DOHH2 (cell line): Measurements from ENCODE around the gene HLCS.

Experiments
- H3F3A ChIP-seq: fragments of 200-600 bp; sonication (generic), shearing (Covaris generic); 2 replicates; pipeline ENCODE4 v1.6.0; 2016; ENCODE audit warnings: antibody characterized with exemption, mild to moderate bottlenecking; ENCODE audit not compliant: control insufficient read depth, insufficient read depth
- H3K27ac ChIP-seq: fragments of 200-600 bp; sonication (generic); 2 replicates; pipeline ENCODE4 v1.5.1; 2014; ENCODE audit warnings: low read depth, mild to moderate bottlenecking, low read length, moderate library complexity
- H3K27me3 ChIP-seq: fragments of 200-600 bp; sonication (generic); 2 replicates; pipeline ENCODE4 v1.6.1; 2014; ENCODE audit warnings: mild to moderate bottlenecking, low read length, mixed read lengths; ENCODE audit not compliant: control insufficient read depth
- H3K36me3 ChIP-seq: fragments of 200-600 bp; sonication (generic); 2 replicates; pipeline ENCODE4 v1.6.1; 2014; ENCODE audit warnings: mild to moderate bottlenecking, low read length, moderate library complexity, mixed read lengths; ENCODE audit not compliant: control insufficient read depth
- H3K4me1 ChIP-seq: fragments of 200-600 bp; sonication (generic); 2 replicates; pipeline ENCODE4 v1.6.1; 2014; ENCODE audit warnings: mild to moderate bottlenecking, low read length, mixed read lengths; ENCODE audit not compliant: control insufficient read depth
- H3K4me2 ChIP-seq: fragments of 200-600 bp; sonication (generic); 2 replicates; pipeline ENCODE4 v1.6.0; 2014; ENCODE audit warnings: mild to moderate bottlenecking, low read length, moderate library complexity
- H3K4me3 ChIP-seq: fragments of 200-600 bp; sonication (generic); 2 replicates; pipeline ENCODE4 v1.5.1; 2014; ENCODE audit warnings: mild to moderate bottlenecking, low read length, mixed read lengths
- H3K79me2 ChIP-seq: fragments of 200-600 bp; sonication (generic); 2 replicates; pipeline ENCODE4 v1.6.1; 2014; ENCODE audit warnings: mild to moderate bottlenecking, low read length, mixed read lengths; ENCODE audit not compliant: control insufficient read depth
- H3K9me2 ChIP-seq: fragments of 200-600 bp; sonication (generic); replicated peaks from 2 replicates; pipeline ENCODE4 v1.6.1; 2014; ENCODE audit warnings: mild to moderate bottlenecking, low read length, mixed read lengths; ENCODE audit not compliant: control insufficient read depth
- H3K9me3 ChIP-seq: fragments of 200-600 bp; sonication (generic); 2 replicates; pipeline ENCODE4 v1.6.1; 2014; ENCODE audit warnings: antibody characterized with exemption, low read length, mixed read lengths; ENCODE audit not compliant: control insufficient read depth, insufficient read depth
- H4K20me1 ChIP-seq: fragments of 200-600 bp; sonication (generic); 2 replicates; pipeline ENCODE4 v1.6.0; 2014; ENCODE audit warnings: low read depth, mild to moderate bottlenecking, antibody characterized with exemption, low read length, moderate library complexity; ENCODE audit not compliant: control insufficient read depth, insufficient read depth
- EZH2phosphoT487 ChIP-seq: fragments of 200-600 bp; sonication (generic); IDR thresholded peaks from 2 replicates; pipeline ENCODE4 v1.6.1; 2017; ENCODE audit warnings: borderline replicate concordance, mild to moderate bottlenecking, antibody characterized with exemption, low read length, moderate library complexity, mixed read lengths
- TF ChIP-seq, protein P1 (sequence below): fragments of 200-600 bp; sonication (generic); IDR thresholded peaks from one replicate; pipeline ENCODE4 v1.5.1; 2014; ENCODE audit warnings: antibody characterized with exemption, mild to moderate bottlenecking, low read depth, low read length; ENCODE audit not compliant: poor library complexity, severe bottlenecking

Gene HLCS

DNA sequence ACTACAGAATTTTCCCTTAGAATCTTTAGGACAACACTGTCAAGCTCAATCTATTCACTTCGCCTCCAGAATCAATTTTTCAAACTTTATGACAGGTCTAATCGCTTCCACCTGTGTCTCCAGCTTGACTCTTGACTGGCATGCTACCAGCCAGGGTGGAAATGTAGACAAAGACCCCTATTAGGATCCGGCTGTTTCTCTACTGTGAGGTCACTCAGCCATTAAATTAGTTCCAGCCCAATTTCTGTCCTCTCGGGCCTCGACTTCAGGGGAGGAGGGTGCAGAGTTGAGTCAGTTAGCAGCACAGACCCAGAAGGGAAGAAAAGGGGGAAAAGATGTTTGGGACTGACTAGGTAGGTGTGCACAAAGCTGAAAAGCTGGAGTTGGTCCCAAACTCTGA, 78.5 kb downstream of the HLCS start:
- Histone ChIP-seq H3K9me2 (no peaks in the 10 kb centered on the region), H4K20me1 (no peaks in the 10 kb centered on the region), H3K79me2 (no peaks in the 10 kb centered on the region), H3K27me3 (no peaks in the 10 kb centered on the region), H3F3A (no peaks in the 10 kb centered on the region), H3K9me3 (peaks cover 7% of the 10 kb centered on the region; the same call in 1 of the 2 replicates), H3K36me3 (no peaks in the 10 kb centered on the region), H3K27ac (no peak overlapping the region), H3K4me1 (no peaks in the 10 kb centered on the region), H3K4me2 (no peak overlapping the region), H3K4me3 (no peak overlapping the region)
- TF ChIP-seq EZH2phosphoT487, result no peak
- TF ChIP-seq, protein P1, sequence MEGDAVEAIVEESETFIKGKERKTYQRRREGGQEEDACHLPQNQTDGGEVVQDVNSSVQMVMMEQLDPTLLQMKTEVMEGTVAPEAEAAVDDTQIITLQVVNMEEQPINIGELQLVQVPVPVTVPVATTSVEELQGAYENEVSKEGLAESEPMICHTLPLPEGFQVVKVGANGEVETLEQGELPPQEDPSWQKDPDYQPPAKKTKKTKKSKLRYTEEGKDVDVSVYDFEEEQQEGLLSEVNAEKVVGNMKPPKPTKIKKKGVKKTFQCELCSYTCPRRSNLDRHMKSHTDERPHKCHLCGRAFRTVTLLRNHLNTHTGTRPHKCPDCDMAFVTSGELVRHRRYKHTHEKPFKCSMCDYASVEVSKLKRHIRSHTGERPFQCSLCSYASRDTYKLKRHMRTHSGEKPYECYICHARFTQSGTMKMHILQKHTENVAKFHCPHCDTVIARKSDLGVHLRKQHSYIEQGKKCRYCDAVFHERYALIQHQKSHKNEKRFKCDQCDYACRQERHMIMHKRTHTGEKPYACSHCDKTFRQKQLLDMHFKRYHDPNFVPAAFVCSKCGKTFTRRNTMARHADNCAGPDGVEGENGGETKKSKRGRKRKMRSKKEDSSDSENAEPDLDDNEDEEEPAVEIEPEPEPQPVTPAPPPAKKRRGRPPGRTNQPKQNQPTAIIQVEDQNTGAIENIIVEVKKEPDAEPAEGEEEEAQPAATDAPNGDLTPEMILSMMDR, result no peak

GRCh38 chr21:36883532-36884486, 82.7 kb downstream of the HLCS start:
- Histone ChIP-seq H3K79me2 (no peaks in the 10 kb centered on the region), H3K4me1 (no peaks in the 10 kb centered on the region), H3K27me3 (no peaks in the 10 kb centered on the region), H3K36me3 (no peaks in the 10 kb centered on the region), H4K20me1 (no peaks in the 10 kb centered on the region), H3K27ac (no peak overlapping the region), H3K9me2 (no peaks in the 10 kb centered on the region), H3K4me2 (no peak overlapping the region), H3K4me3 (no peak overlapping the region), H3K9me3 (peaks cover 7% of the 10 kb centered on the region; the same call in 1 of the 2 replicates), H3F3A (no peaks in the 10 kb centered on the region)
- TF ChIP-seq, protein P1, result no peak
- TF ChIP-seq EZH2phosphoT487, result no peak

GRCh38 chr21:36882776-36883175, 83.7 kb downstream of the HLCS start:
- Histone ChIP-seq H3K9me2 (no peaks in the 10 kb centered on the region), H3K79me2 (no peaks in the 10 kb centered on the region), H3K4me1 (no peaks in the 10 kb centered on the region), H3K27me3 (no peaks in the 10 kb centered on the region), H3K27ac (no peak overlapping the region), H3K4me2 (no peak overlapping the region), H3F3A (no peaks in the 10 kb centered on the region), H3K9me3 (peaks cover 7% of the 10 kb centered on the region; the same call in 1 of the 2 replicates), H4K20me1 (no peaks in the 10 kb centered on the region), H3K36me3 (no peaks in the 10 kb centered on the region), H3K4me3 (no peak overlapping the region)
- TF ChIP-seq, protein P1, result no peak
- TF ChIP-seq EZH2phosphoT487, result no peak
